Measurements from ENCODE around the gene FZR1.

- no peak for TF ChIP-seq CTCF (IDR thresholded peaks at IDR 0.05; ENCODE audit: borderline replicate concordance, extremely low read depth, low read length, poor library complexity, severe bottlenecking)
- TF ChIP-seq EZH2 (IDR thresholded peaks at IDR 0.05; ENCODE audit: borderline replicate concordance, low read depth, low read length, severe bottlenecking): no peak
Measured at GRCh38 chr19:3493651-3494050, 12.5 kb upstream of the FZR1 start.

Measured in DND-41 (cell line).